Osteoblast (primary cell): ENCODE results near the gene VSIG10L2. TPM values are rescaled to one million over a fixed set of nuclear protein-coding genes. Genes with fewer than 3 reads are reported as not detected.
A peak's percentile ranks its signal among the peaks of the same experiment; 100 is the strongest.

Experiments used
- DNase-seq: peaks from one replicate; pipeline ENCODE4 v3.0.0; 2011; ENCODE audit warnings: low spot score, mixed read lengths; ENCODE audit not compliant: insufficient read length; ENCODE audit errors: missing footprints
- H2AFZ ChIP-seq: 2 replicates; pipeline ENCODE4 v1.6.0; 2011; ENCODE audit warnings: mild to moderate bottlenecking, low read length
- H3K27ac ChIP-seq: 2 replicates; pipeline ENCODE4 v1.5.1; 2011; ENCODE audit warnings: mild to moderate bottlenecking, low read depth, low read length, moderate library complexity
- H3K27me3 ChIP-seq: 2 replicates; pipeline ENCODE4 v1.6.0; 2012; ENCODE audit warnings: mild to moderate bottlenecking, control low read depth, inconsistent platforms, low read length, moderate library complexity; ENCODE audit not compliant: insufficient read depth
- H3K36me3 ChIP-seq: 2 replicates; pipeline ENCODE4 v1.5.1; 2011; ENCODE audit warnings: mild to moderate bottlenecking, low read length, control low read depth, moderate library complexity; ENCODE audit not compliant: insufficient read depth
- H3K4me1 ChIP-seq: 2 replicates; pipeline ENCODE4 v1.5.1; 2011; ENCODE audit warnings: mild to moderate bottlenecking, low read length, control low read depth, moderate library complexity; ENCODE audit not compliant: insufficient read depth
- H3K4me2 ChIP-seq: 2 replicates; pipeline ENCODE4 v1.6.0; 2011; ENCODE audit warnings: mild to moderate bottlenecking, low read length; ENCODE audit not compliant: insufficient read depth
- H3K4me3 ChIP-seq: fragments of 200-600 bp; sonication (generic); 3 replicates; pipeline ENCODE4 v1.5.1; 2012; ENCODE audit warnings: mild to moderate bottlenecking, low read length, inconsistent platforms; ENCODE audit not compliant: insufficient read depth
- H3K79me2 ChIP-seq: 2 replicates; pipeline ENCODE4 v1.6.0; 2012; ENCODE audit warnings: mild to moderate bottlenecking, low read length, control low read depth, inconsistent platforms; ENCODE audit not compliant: insufficient read depth
- H3K9me3 ChIP-seq: 2 replicates; pipeline ENCODE4 v1.5.1; 2011; ENCODE audit warnings: low read depth, low read length, control low read depth
- H4K20me1 ChIP-seq: 2 replicates; pipeline ENCODE4 v1.6.0; 2012; ENCODE audit warnings: mild to moderate bottlenecking, low read length, control low read depth; ENCODE audit not compliant: insufficient read depth
- total RNA-seq: library from RNA; depleted of rRNA; stranded (reverse); fragments of >200 nt; gene quantifications from 2 replicates; pipeline ENCODE4 v1.2.3, GENCODE V29; 2012
- TF ChIP-seq, protein P1 (sequence below): IDR thresholded peaks from 2 replicates; pipeline ENCODE4 v1.5.1; 2011; ENCODE audit warnings: mild to moderate bottlenecking, low read depth, low read length, moderate library complexity; ENCODE audit errors: extremely low read depth

Gene VSIG10L2
- total RNA-seq, 1 donor, result not detected

DNA sequence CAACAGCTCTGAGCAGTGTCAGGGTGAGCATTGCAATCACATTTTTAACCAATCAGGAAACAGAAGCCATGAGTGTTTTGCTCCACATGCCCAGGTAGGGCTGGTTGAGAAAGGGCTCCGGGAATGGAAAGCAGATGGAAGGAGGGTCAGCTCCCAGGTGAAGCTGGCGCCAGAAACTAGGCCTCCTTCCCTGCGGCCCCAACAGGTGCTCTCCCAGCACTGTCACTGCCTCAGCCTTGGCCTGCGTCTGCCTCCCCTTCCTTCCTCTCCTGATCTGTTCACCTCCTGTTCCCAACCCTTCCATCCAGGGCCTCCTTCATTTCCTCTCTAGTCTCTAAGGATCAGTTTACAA lies 4.6 kb upstream of the VSIG10L2 start:
- TF ChIP-seq, protein P1, sequence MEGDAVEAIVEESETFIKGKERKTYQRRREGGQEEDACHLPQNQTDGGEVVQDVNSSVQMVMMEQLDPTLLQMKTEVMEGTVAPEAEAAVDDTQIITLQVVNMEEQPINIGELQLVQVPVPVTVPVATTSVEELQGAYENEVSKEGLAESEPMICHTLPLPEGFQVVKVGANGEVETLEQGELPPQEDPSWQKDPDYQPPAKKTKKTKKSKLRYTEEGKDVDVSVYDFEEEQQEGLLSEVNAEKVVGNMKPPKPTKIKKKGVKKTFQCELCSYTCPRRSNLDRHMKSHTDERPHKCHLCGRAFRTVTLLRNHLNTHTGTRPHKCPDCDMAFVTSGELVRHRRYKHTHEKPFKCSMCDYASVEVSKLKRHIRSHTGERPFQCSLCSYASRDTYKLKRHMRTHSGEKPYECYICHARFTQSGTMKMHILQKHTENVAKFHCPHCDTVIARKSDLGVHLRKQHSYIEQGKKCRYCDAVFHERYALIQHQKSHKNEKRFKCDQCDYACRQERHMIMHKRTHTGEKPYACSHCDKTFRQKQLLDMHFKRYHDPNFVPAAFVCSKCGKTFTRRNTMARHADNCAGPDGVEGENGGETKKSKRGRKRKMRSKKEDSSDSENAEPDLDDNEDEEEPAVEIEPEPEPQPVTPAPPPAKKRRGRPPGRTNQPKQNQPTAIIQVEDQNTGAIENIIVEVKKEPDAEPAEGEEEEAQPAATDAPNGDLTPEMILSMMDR, result no peak
- H3K27me3 ChIP-seq, result peaks cover 5% of the 10 kb centered on the region
- H2AFZ ChIP-seq, result no peak overlapping the region
- DNase-seq, result no peak
- no peaks in the 10 kb centered on the region for H3K79me2 ChIP-seq
- H3K9me3 ChIP-seq, result no peaks in the 10 kb centered on the region
- H3K4me1 ChIP-seq, result peaks cover 8% of the 10 kb centered on the region
- H3K36me3 ChIP-seq, result no peaks in the 10 kb centered on the region
- H3K4me3 ChIP-seq, result no peak overlapping the region
- no peak overlapping the region for H3K4me2 ChIP-seq
- H3K27ac ChIP-seq, result no peak overlapping the region
- H4K20me1 ChIP-seq, result no peaks in the 10 kb centered on the region

DNA sequence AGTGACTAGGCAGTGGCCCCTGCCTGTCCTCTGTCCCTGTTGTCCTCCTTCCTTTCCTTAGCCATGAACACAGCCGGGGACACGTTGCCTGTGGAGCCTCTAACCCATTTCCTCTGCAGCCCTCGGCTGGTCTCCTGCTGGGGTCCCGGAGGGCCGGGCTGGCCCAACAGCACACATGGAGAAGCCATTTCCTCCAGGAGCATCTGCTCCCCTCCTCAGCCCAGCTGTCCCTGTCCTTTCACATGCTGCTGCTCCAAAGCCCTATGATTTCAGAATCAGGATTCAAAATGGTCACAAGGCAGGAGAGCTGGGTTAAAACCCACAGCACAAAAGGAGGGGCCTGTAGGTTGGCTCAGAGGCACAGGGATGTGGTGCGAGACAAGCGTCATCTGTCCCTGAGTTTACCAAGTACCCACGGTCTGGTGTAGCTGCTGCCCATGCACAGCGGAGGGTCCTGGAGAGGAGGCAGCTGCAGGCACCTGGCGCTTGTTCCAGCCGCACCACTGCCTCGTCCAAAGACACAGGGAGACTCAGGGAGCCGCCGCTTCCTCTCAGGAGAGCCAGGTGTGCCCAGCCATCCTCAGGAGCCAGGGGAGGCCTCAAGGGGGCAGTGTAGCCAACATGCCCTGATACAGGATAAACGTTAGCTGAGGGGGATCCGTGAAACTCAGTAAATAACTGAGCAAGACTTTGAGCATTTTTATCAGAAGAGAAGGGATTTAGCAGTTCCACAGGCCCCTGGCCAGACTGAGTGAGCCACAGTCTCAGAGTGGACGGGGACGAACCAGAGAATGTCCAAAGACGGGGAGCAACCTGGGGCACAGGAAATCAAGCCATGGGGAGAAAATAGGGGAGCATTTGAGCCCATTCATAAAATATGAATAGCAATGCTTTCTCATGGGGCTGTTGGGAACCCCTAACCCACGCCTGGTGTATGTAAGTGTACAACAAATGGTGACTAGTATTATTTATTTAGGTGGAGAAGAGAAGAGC lies 3.9 kb upstream of the VSIG10L2 start:
- Histone ChIP-seq H3K79me2 (no peaks in the 10 kb centered on the region), H3K4me1 (peaks cover 8% of the 10 kb centered on the region), H3K9me3 (no peaks in the 10 kb centered on the region), H3K4me3 (no peak overlapping the region), H3K27ac (no peak overlapping the region), H2AFZ (peak overlapping the region; percentile 84), H3K27me3 (peaks cover 3% of the 10 kb centered on the region), H4K20me1 (no peaks in the 10 kb centered on the region), H3K36me3 (no peaks in the 10 kb centered on the region), H3K4me2 (peak overlapping the region; percentile 78)
- TF ChIP-seq, protein P1, result peak; percentile 75
- peak; percentile 92 for DNase-seq

DNA sequence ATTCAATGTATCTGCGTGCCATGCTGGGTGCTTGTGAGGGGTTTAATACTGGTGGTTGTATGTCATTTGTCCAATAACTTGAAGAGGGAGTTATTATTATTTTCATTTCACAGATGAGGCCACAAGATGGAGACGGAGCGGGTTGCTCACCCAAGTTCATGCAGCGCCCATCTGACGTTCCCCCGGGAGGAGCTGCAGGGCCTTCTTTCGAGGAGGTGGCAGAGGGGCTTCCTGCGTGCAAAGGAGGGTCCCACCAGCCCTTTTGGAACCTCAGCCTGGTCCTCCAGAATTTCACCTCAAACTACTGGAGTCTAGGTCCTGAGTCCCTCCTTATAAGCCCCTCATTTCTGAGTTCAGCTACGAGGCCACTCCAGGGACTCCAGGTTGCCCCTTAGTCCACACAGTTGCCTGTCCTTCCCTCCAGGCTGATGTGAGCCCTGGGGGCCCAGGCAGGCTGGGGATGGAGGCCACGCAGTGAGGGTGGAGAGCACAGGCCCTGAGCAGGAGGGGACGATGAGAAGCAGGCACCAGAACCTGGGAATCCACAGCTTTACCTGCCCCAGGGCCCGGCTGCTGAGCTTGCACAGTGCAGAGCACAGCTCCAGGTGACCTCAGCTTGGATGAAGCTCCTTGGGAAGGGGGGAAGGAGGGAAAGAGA lies 2.9 kb upstream of the VSIG10L2 start:
- H3K27ac ChIP-seq, result no peak overlapping the region
- DNase-seq, result peak; percentile 66
- H3K79me2 ChIP-seq, result no peaks in the 10 kb centered on the region
- TF ChIP-seq, protein P1, result no peak
- H3K27me3 ChIP-seq, result peaks cover 3% of the 10 kb centered on the region
- no peaks in the 10 kb centered on the region for H3K9me3 ChIP-seq
- no peaks in the 10 kb centered on the region for H3K36me3 ChIP-seq
- H3K4me1 ChIP-seq, result peaks cover 8% of the 10 kb centered on the region
- peak overlapping the region; percentile 78 for H3K4me2 ChIP-seq
- H2AFZ ChIP-seq, result no peak overlapping the region
- no peaks in the 10 kb centered on the region for H4K20me1 ChIP-seq
- no peak overlapping the region for H3K4me3 ChIP-seq
